Suprapubic skin (tissue), 4 donors: ENCODE data around the gene NMNAT2.

Experiments used
- EP300 ChIP-seq: sonication (generic); formaldehyde crosslinking; IDR thresholded peaks from one replicate; pipeline ENCODE4 v1.6.1; 2017; ENCODE audit warnings: antibody characterized with exemption
- POLR2A ChIP-seq, 2 donors: fragments of 450-650 bp; IDR thresholded peaks; one replicate each; pipeline ENCODE4 v1.6.1; 2017; ENCODE audit warnings: antibody characterized with exemption in 2 of 2, mild to moderate bottlenecking in 2 of 2, moderate library complexity in 2 of 2
- POLR2AphosphoS5 ChIP-seq, 3 donors: sonication (generic); formaldehyde crosslinking; IDR thresholded peaks; one replicate each; pipeline ENCODE4 v1.6.1; 2017; ENCODE audit warnings: antibody characterized with exemption in 3 of 3
- TF ChIP-seq, protein P1 (sequence below), 2 donors: fragments of 200-600 bp in 1 of 2; fragments of 450-650 bp in 1 of 2; sonication (generic) in 1 of 2; IDR thresholded peaks; one replicate each; pipeline ENCODE4 v1.5.1; 2016 to 2019; ENCODE audit warnings: antibody characterized with exemption in 2 of 2, mild to moderate bottlenecking in 1 of 2, moderate library complexity in 1 of 2

DNA sequence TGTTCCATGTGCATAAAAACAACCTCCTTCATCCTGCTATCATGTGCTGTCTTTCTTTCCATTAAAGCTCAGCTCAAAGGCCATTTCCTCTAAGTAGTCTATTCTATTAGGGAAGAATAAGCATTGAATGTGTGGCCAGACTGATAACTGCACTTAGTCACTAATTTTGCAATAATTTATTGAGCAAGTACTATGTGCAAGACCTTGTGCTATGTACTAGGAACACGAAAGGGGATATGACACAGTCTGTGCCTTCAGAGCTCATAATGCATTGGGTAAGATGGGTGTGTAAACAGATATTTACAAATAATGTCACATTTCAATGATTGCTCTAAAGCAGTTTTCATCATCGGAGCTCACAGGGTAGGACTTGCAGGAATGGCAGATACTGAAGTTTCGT is 54.2 kb downstream of the NMNAT2 start:
- TF ChIP-seq, protein P1, sequence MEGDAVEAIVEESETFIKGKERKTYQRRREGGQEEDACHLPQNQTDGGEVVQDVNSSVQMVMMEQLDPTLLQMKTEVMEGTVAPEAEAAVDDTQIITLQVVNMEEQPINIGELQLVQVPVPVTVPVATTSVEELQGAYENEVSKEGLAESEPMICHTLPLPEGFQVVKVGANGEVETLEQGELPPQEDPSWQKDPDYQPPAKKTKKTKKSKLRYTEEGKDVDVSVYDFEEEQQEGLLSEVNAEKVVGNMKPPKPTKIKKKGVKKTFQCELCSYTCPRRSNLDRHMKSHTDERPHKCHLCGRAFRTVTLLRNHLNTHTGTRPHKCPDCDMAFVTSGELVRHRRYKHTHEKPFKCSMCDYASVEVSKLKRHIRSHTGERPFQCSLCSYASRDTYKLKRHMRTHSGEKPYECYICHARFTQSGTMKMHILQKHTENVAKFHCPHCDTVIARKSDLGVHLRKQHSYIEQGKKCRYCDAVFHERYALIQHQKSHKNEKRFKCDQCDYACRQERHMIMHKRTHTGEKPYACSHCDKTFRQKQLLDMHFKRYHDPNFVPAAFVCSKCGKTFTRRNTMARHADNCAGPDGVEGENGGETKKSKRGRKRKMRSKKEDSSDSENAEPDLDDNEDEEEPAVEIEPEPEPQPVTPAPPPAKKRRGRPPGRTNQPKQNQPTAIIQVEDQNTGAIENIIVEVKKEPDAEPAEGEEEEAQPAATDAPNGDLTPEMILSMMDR (IDR thresholded peaks at IDR 0.05) = no peak
- no peak for TF ChIP-seq POLR2A (IDR thresholded peaks at IDR 0.05)
- no peak for TF ChIP-seq EP300
- TF ChIP-seq POLR2AphosphoS5 (IDR thresholded peaks at IDR 0.05) = no peak
